Left ventricle myocardium superior (tissue), 1 donor: Measurements from ENCODE around the gene GBA2. TPM values are rescaled to one million over a fixed set of nuclear protein-coding genes. Genes with fewer than 3 reads are reported as not detected.

ENCODE experiments used
- ATAC-seq: fragments of 200-7000 bp; cut with Tn5 transposase; one replicate; pipeline ENCODE4 v1.9.1; 2020; ENCODE audit warnings: mild to moderate bottlenecking, moderate library complexity
- DNase-seq: peaks from one replicate; pipeline ENCODE4 v3.0.0-alpha.2; 2020
- intact Hi-C: fragments of 100-400 bp; cut with micrococcal nuclease; formaldehyde crosslinking; loops from one replicate; pipeline ENCODE4 v1.11.0; 2022
- total RNA-seq: library from RNA; stranded (reverse); fragmentation: NEBNext Ultra II Directional; extraction: Animal tissue kit (Norgen Biotek cat#: 25700); gene quantifications from one replicate; pipeline ENCODE4 v1.2.1, GENCODE V29; 2021
- donor health status: DM: no; HTN: yes; CAD: no; lungs with severe emphysema.

GBA2 gene
- total RNA-seq, 1 donor from 2014 or later: 90.2 TPM

DNA sequence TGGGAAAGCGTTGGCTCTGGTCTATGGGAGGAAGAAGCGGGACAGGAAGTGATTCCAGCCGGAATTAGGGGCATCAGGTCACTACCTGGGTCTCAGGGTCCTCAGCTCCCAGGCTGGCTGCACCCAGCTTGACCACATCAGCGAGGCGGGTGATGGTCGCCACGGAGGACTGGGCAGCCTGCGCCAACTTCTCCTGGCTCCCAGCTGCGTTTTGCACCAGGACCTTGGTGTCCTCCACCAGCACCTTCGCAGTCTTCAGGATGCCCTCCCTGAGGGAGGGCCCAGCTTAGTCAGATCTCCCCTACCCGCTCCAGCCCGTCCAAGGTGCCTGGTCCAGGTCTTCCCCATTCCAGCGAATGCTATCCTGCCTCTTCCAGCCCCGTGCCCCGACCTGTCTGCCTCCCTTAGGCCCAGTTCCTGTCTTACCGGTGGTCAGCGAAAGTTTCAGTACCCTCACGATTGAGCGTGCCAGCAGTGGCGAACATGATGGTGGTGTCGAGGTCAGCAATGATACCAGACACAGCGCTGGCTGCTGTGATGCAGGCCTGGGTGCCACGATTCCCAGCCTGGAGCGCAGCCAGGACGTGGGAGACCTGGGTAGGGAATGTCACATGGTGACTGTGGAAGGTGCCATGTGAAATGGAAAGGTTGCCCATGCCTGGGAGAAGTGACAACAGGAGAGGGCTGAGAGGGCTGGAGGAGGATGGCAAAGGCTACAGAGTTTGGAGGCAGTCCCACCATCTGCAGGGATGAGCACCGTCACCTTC is 44.9 kb downstream of the GBA2 start:
- ATAC-seq (peak; percentile 76), DNase-seq (peak; percentile 82)
- intact Hi-C loops: no loop called here

DNA sequence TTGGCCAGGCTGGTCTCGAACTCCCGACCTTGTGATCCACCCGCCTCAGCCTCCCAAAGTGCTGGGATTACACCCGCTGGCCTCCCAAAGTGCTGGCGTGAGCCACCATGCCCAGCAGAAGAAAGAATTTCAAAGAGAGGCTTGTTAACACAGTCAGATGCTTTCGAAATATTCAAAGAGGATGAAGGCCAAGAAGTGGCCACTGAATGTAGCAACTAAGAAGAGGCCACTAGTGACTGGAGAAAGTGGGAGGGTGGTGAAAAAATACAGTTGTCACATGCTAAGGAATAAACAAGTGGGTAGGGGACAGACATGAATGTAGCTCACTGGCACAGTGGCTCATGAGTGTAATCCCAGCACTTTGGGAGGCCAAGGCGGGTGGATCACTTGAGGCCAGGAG is 46.3 kb downstream of the GBA2 start:
- DNase-seq (no peak), ATAC-seq (no peak)
- intact Hi-C loops: no loop called here

DNA sequence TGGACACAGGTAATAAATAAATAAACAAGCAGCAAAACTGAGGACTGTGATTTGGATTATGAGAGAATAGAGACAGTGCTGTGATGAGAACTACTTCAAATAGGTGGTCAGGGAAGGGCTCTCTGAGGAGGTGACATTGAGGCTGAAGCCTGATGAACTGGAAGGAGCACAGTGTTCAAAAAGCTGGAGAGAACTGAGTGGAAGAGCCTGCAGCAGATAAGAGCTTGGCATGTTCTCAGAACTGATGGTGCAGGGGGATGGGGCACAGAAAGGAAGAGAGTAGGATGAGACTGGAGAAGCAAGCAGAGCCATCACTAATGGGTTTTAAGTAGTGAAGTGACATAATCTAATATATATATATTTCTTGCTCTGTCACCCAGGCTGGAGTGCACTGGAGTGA is 48.1 kb downstream of the GBA2 start:
- ATAC-seq (peak; percentile 66), DNase-seq (no peak)

DNA sequence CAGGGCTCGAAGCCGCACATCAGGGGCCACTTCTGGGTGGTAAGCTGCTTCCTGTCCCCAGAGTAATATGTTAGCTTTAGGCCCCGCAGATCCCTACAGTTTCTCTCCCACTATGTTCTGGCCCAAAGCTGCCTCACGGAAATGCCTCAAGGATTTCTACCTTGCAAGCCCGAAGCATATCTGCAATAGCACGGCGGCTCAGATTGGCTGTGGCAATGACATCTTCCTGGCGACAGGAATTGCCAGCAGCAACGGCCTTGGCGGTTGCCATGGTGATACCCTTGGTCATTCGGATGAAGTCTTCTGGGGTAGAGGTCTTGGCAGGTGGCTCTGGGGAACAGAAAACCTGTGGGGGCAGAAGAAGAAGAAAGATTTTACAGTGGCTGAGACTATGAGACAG is 49.0 kb downstream of the GBA2 start:
- ATAC-seq (no peak), DNase-seq (no peak)
- intact Hi-C loops: no loop called here

More for the DNA sequence above, 48.1 kb downstream of the GBA2 start:
- intact Hi-C loops: no loop called here

DNA sequence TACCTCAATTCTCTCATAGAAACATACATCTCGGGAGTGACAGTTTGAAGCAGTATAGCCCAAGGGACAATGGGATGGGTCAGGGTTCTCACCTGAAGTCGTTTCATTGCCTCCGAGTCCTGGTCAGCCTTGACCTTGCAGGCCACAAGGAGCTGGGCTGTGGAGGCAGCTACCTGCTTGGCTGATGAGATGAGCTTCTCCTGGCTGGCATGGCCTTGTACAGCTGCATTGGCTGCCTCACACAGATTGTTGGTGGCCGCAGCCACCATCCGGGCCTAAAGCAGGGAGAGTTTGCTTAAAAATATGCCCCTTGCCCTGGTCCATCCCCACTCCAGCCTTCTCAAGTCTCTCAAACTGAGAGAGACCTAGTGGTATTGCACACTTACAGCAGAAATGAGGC is 50.8 kb downstream of the GBA2 start:
- no peak for ATAC-seq
- no peak for DNase-seq
- intact Hi-C loops: no loop called here

DNA sequence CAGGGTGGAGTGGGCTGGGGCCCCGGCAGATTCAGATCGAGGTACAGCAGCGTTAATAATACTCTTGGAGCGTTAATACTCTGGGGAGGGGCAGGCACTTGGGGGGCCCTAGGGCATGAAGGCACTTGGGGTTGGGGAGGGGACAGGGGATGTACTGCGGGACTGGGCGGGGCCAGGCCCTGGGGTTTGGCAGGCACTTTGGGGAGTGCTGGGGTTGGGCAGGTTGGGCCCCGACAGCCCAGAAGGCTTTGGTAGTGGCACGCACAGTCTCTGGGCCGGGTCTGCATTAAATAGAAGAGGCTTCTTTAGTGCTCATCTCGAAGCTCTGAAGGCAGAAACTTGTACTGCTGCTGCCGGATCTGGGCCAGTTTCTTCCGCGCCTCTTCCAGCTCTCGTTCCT is 51.5 kb downstream of the GBA2 start:
- intact Hi-C loops: no loop called here
- no peak for DNase-seq
- peak; percentile 7 for ATAC-seq

DNA sequence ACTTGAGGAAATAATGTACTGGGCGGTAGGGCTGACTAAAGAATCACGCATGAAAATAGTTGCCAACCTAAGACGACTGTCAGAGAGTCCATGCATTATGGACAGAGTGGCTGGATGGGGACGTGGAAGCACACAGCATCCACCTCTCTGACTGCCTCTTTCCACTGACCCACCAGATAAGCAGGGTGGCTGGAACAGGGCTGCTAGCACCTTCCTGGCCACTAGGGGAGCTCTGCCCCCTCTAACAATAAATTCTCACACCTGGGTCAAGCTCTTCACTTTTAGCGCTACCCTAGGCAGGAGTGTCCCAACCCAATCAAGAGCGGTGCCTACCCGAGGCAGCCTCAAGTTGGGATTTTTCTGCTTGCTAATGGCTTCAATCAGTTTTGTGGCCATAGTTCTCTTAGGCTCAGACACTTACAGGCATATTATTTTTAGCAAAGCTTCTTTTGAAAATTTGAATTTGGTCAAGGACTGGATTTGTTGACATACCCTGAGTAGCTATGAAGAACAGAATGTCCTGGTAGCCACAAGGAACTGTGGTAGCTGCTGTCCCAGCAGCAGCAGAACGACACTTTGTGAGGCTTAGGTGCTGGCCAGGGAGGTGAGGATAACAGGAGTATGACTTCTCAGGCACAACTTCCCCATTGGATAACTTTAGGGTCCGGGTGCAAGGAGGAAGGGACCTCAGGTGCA is 52.4 kb downstream of the GBA2 start:
- intact Hi-C loops: no loop called here
- ATAC-seq: peak; percentile 71
- peak; percentile 68 for DNase-seq

DNA sequence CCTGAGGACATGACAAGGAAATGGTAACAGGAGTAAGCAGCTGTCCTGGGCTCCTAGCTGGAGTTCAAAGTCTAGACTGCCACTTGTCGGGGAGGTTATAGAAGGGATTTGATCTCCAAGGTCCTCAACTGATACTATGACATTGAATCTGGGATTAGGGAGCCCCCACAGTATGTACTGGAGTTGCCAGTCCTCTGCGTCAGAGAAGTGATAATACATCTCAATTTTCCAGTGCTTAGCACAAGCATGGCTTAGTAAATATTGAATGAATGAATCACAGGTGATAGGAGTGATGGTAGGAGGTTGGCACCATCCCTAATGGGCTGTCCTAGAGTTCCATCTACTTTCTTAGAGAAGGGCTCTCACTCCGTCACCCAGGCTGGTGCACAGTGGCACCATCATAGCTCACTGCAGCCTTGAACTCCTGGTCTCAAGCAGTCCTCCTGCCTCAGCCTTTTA is 53.1 kb downstream of the GBA2 start:
- intact Hi-C loops: no loop called here
- ATAC-seq (peak; percentile 1), DNase-seq (no peak)

DNA sequence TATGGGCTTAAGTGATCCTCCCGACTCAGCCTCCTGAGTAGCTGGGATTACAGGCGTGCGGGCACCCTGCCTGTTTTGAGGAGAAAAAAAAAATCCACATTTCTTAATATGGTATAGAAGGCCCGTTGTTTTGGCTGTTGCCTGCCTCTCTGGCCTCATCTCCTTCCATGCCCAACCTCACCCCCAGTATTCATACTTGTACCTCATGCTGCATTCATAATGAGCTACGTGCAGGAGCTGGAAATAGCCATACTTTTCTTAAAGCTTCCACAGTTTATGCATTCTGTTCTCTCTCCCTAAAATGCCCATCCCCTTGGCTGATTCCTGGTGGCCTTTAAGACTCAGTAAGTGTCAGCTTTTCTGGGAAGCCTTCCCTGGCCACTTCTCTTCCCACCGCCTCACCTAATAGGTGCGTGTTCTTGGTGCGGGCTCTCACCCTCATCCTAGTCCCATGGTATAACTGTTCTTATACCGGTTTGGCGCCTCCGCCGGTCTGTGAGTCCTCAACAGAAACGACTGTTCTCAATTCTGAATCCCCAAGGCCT is 57.2 kb downstream of the GBA2 start:
- intact Hi-C loops: no loop called here
- DNase-seq (no peak), ATAC-seq (no peak)

DNA sequence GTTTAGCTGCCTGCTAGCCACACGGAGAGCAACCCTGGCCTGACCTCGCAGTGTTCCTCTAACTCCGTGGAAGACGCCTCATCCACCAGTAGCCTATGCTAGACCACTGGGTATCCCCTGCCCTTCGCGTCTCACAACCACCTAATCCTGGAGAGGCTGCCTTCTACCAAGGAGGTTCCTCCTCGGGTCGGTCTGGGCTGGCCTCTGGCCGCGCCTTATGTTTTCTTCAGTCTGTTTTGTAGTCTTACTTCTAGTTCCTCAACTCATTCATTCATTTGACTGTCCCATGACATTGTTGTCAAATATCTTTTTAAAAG is 57.7 kb downstream of the GBA2 start:
- DNase-seq: no peak

DNA sequence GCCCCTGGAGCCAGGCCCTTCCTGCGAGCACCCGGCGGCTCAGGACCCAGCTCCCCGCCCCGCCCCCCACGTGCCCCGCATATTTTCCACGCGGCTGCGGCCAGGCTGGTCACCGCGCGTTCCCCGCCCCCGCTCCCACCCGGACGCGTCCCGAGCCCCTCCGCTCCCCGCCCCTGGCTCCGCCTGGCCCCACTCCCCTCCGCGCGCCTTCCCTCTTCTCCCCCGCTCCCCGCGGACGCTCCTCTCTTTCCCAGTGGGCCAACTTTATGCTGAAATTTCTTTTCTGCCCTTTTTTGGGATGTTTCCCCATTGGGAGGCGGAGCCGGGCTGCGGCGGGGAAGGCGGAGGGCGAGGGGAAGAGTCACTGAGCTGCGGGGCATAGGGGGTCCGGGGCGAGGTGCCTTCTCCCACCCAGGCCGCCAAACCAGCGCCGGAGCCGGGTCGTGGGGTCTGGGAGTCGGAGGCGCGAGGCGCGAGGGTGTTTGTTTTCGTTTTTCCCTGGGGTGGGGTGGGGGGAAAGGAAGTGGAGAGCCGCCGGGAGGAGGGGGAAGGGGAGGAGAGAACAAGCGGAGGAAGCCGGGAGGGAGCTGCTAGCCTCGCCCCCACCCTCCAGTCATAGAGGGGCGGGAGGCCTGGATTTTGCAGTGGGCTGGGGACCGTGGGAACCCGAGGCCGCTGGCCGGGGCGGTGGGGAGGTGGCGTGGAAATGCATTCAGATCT is 58.3 kb downstream of the GBA2 start:
- ATAC-seq: peak; percentile 68
- intact Hi-C loops: no loop called here
- peak; percentile 90 for DNase-seq

More for the DNA sequence above, 57.7 kb downstream of the GBA2 start:
- no peak for ATAC-seq
- intact Hi-C loops: no loop called here

DNA sequence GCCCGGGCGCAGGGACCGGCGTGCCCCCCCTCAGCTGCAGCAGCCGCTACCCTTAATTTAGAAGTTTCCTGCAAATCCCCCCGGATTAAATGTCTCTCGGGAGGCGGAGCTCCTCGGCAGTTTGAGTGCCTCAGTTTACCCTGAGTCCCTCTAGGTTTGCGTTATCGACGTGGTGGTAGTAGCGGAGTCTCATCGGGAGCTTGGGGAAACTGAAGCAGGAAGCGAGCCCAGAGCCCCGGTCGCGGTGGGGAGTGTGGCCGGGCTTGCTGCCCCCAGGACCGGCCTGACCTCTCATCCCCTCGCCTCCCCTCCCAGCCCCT is 58.8 kb downstream of the GBA2 start:
- intact Hi-C loops: no loop called here

DNA sequence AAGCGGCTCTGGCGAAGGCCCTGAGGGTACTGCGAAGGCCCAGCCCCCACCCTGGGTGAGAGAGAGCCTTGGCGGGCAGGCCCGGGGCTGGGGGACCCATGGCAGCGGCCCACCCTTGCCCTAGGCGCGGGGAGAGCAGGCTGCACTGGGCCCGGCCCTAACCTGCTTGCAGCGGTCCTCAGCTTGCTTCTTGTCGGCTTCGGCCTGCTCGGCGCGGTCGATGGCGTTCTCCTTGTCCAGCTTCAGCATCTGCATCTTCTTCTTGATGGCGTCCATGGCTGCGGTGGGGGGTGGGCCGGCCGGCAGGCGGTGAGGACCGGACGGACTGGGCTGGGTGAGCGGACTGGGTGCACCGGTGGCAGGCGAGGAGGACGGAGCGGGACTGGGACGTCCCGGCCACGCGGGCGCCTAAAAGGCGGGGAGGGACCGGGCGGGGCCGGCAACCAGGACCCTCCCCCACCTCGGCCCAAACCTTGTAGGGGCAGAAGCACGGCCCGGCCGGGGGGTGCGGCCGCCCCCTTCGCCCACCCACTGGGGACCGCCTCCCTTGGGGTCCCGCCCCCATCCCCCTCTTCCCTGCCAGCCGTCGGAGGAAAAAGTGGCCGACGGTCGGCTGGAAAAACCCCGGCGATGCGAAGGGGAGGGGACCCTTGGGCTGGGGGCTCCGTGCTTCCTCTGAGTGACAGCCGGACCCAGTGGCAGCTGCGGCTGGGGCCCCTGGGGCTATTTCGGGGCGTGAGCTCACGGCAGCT is 59.3 kb downstream of the GBA2 start, which contains the start of gene TPM2:
Gene TPM2, minus strand, starts transcription at position 384 of the 752 bp plus-strand sequence. Its CDS starts 108 bp downstream, at position 276.
- intact Hi-C loops: no loop called here
- ATAC-seq (peak; percentile 78), DNase-seq (peak; percentile 91)

More for the DNA sequence above, 58.8 kb downstream of the GBA2 start:
- no peak for DNase-seq
- ATAC-seq: no peak

DNA sequence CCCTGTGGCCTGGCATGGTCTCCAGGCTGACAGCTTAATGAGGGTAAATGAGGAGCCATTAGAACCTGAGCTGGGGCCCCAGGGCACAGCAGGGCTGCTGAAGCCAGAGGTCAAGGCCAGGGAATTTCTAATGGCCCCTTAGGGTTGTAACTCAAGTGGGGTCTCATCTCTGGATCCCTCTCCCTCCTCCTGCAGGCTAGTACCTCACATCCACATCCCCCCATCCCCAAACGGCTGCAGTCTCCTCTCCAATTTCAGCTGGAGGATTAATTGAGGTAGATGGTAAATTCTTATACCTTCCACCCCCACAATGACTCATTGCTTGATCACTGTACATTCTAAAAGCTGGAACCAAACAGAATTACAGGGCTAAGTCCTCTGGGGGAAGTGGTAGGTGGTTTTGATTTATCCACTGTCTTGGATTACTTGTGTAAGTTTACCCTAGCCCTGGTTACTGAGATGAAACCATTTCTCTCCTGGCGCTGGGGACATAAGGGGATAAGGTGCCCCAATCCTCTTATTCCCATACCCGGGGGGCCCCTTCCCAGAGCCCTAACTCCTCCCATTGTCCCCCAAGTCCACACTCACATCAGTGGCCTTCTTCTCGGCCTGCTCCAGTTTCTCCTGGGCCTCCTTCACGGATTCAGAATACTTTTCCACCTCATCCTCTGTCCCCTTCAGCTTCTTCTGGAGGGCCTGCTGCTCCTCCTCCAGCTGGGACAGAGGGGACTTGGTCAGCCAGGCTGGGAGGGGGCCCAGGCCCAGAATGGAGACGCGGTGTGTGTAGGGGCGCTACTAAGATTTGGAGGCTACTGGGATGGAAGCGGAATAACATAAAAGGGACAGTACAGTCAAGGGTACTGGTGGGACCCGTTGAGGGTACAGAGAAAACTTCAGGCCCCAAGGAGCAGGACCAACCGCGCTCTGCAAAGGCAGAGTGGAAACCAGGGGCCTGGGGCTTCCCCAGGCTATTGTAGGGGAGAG is 60.2 kb downstream of the GBA2 start:
- ATAC-seq: no peak
- intact Hi-C loops: no loop called here

DNA sequence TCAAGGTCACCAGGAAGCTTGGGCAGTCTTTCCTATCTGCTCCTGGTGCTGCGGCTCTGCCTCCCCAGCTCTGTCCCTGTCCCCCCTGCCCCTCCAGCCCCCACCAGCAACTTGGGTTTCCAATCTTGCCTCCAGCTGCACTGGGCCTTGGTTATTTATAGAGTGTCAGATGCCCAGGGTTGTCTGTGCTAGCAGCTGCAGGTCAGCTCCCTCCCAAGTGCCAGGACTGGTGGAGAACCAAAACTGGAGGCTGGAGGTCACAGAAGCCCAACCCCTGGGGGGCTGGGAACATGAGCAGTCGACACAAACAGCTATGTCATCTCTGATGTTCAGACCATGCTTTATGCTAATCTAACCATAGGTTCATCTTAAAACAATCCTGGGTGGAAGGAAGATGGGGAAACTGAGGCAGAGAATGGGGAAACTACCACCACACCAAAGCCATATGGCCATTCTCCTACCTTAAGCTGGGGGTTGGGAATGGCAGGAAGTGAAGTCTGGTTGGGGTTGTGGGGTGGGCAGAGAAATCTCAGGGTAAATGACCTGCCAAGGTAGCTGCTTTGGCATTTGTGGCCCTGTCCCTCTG is 61.0 kb downstream of the GBA2 start:
- DNase-seq (peak; percentile 59), ATAC-seq (peak; percentile 15)
- intact Hi-C loops: no loop called here

More for the DNA sequence above, 60.2 kb downstream of the GBA2 start:
- DNase-seq: no peak

DNA sequence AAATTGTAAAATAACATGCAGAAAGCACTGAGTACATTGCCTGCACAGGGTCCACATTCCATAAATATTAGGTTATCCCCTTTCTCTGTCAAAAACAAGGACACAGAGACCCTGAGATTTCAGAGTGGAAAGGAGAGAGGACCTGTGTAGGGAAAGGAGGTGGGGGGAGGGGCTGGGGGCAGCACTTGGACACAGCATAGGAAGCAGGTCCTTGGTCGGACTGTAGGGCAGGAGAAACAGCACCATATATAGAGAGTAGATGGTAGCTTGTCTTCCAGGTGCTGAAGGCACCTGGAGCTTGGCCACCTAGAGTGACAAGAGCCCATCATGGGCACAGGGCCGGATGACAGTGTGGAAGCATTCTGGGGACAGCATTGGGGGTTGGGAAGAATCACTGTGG is 61.7 kb downstream of the GBA2 start:
- DNase-seq (no peak), ATAC-seq (no peak)
- intact Hi-C loops: no loop called here
